ENCODE data around the gene ANKRD16. TPM values are rescaled to one million over a fixed set of nuclear protein-coding genes. Genes with fewer than 3 reads are reported as not detected.
A peak's percentile ranks its signal among the peaks of the same experiment; 100 is the strongest.
"Not testable (repeated sequence)": the region's sequence is repeated elsewhere in the genome, so short reads cannot be mapped to it uniquely, and the experiment has no call there.

Gene ANKRD16
- total RNA-seq, 2 donors from 2014 or later = 4.6 to 6.8 TPM

GRCh38 chr10:5827841-5828240, 61.9 kb downstream of the ANKRD16 start:
- H3K9me3 Mint-ChIP-seq = no peaks in the 10 kb centered on the region
- no peaks in the 10 kb centered on the region for H3K4me1 Mint-ChIP-seq
- no peaks in the 10 kb centered on the region for H3K27me3 Mint-ChIP-seq
- H3K4me3 Mint-ChIP-seq = no peak overlapping the region
- ATAC-seq (replicated peaks) = no peak
- no peak overlapping the region for H3K27ac Mint-ChIP-seq
- no peaks in the 10 kb centered on the region for H3K36me3 Mint-ChIP-seq (ENCODE audit: low read depth)

- not testable (repeated sequence) for H3K4me1 Mint-ChIP-seq; H3K9me3 Mint-ChIP-seq; H3K27me3 Mint-ChIP-seq; H3K36me3 Mint-ChIP-seq (ENCODE audit: low read depth); ATAC-seq (replicated peaks); H3K27ac Mint-ChIP-seq; H3K4me3 Mint-ChIP-seq
Measured at GRCh38 chr10:5826511-5826910, 63.2 kb downstream of the ANKRD16 start.

GRCh38 chr10:5818894-5819293, 70.8 kb downstream of the ANKRD16 start:
- no peak for ATAC-seq (replicated peaks)
- peak overlapping the region; percentile 33 for H3K27ac Mint-ChIP-seq

GRCh38 chr10:5818048-5818331, 71.7 kb downstream of the ANKRD16 start:
- peaks cover 37% of the 10 kb centered on the region for H3K4me1 Mint-ChIP-seq
- H3K36me3 Mint-ChIP-seq (ENCODE audit: low read depth) = no peaks in the 10 kb centered on the region
- H3K27me3 Mint-ChIP-seq = no peaks in the 10 kb centered on the region
- ATAC-seq (replicated peaks) = no peak
- peaks cover 6% of the 10 kb centered on the region for H3K9me3 Mint-ChIP-seq
- H3K27ac Mint-ChIP-seq = no peak overlapping the region
- H3K4me3 Mint-ChIP-seq = peak overlapping the region; percentile 24

More at GRCh38 chr10:5818894-5819293, 70.8 kb downstream of the ANKRD16 start:
- Mint-ChIP-seq H3K36me3 (ENCODE audit: low read depth) (no peaks in the 10 kb centered on the region), H3K4me3 (no peak overlapping the region), H3K9me3 (peaks cover 6% of the 10 kb centered on the region), H3K4me1 (peaks cover 37% of the 10 kb centered on the region), H3K27me3 (no peaks in the 10 kb centered on the region)

- peaks cover 1% of the 10 kb centered on the region for H3K36me3 Mint-ChIP-seq (ENCODE audit: low read depth)
- peaks cover 6% of the 10 kb centered on the region for H3K9me3 Mint-ChIP-seq
- peaks cover 37% of the 10 kb centered on the region for H3K4me1 Mint-ChIP-seq
- H3K27me3 Mint-ChIP-seq = no peaks in the 10 kb centered on the region
- H3K4me3 Mint-ChIP-seq = peak overlapping the region; percentile 24
- no peak for ATAC-seq (replicated peaks)
- peak overlapping the region; percentile 8 for H3K27ac Mint-ChIP-seq
Measured at GRCh38 chr10:5817322-5818047, 72.2 kb downstream of the ANKRD16 start.

GRCh38 chr10:5816170-5816569, 73.5 kb downstream of the ANKRD16 start:
- Mint-ChIP-seq H3K9me3 (peaks cover 6% of the 10 kb centered on the region), H3K27me3 (no peaks in the 10 kb centered on the region), H3K4me1 (peaks cover 45% of the 10 kb centered on the region), H3K27ac (no peak overlapping the region), H3K4me3 (no peak overlapping the region), H3K36me3 (ENCODE audit: low read depth) (peaks cover 14% of the 10 kb centered on the region)
- no peak for ATAC-seq (replicated peaks)

GRCh38 chr10:5814110-5815107, 75.3 kb downstream of the ANKRD16 start:
- peaks cover 21% of the 10 kb centered on the region for H3K36me3 Mint-ChIP-seq (ENCODE audit: low read depth)
- no peak for ATAC-seq (replicated peaks)
- peaks cover 43% of the 10 kb centered on the region for H3K4me1 Mint-ChIP-seq
- H3K27me3 Mint-ChIP-seq = no peaks in the 10 kb centered on the region
- H3K27ac Mint-ChIP-seq = peak overlapping the region; percentile 95
- H3K4me3 Mint-ChIP-seq = peak overlapping the region; percentile 99
- H3K9me3 Mint-ChIP-seq = no peaks in the 10 kb centered on the region

- Mint-ChIP-seq H3K4me1 (peaks cover 48% of the 10 kb centered on the region), H3K27me3 (no peaks in the 10 kb centered on the region), H3K36me3 (ENCODE audit: low read depth) (peaks cover 30% of the 10 kb centered on the region), H3K9me3 (no peaks in the 10 kb centered on the region), H3K4me3 (peak within 1 kb of the TSS; percentile 99), H3K27ac (peak within 1 kb of the TSS; percentile 95)
- ATAC-seq (replicated peaks) = peak; percentile 95
Measured at GRCh38 chr10:5813341-5814109, 76.2 kb downstream of the ANKRD16 start, which contains the start of gene GDI2. Gene GDI2 (minus strand): TSS chr10:5813434. CDS start chr10:5813258, 176 bp downstream.

- peaks cover 48% of the 10 kb centered on the region for H3K4me1 Mint-ChIP-seq
- peak overlapping the region; percentile 99 for H3K4me3 Mint-ChIP-seq
- H3K36me3 Mint-ChIP-seq (ENCODE audit: low read depth) = peaks cover 35% of the 10 kb centered on the region
- H3K27ac Mint-ChIP-seq = peak overlapping the region; percentile 95
- H3K27me3 Mint-ChIP-seq = no peaks in the 10 kb centered on the region
- H3K9me3 Mint-ChIP-seq = no peaks in the 10 kb centered on the region
- ATAC-seq (replicated peaks) = peak; percentile 41
Measured at GRCh38 chr10:5813091-5813340, 76.7 kb downstream of the ANKRD16 start.

- no peaks in the 10 kb centered on the region for H3K9me3 Mint-ChIP-seq
- no peaks in the 10 kb centered on the region for H3K27me3 Mint-ChIP-seq
- peak overlapping the region; percentile 99 for H3K4me3 Mint-ChIP-seq
- H3K4me1 Mint-ChIP-seq = peaks cover 48% of the 10 kb centered on the region
- peak overlapping the region; percentile 95 for H3K27ac Mint-ChIP-seq
- peak; percentile 41 for ATAC-seq (replicated peaks)
- peaks cover 41% of the 10 kb centered on the region for H3K36me3 Mint-ChIP-seq (ENCODE audit: low read depth)
Measured at GRCh38 chr10:5812283-5813090, 77.2 kb downstream of the ANKRD16 start.

Other genes with a start within 250 kb of the ANKRD16 start
- gene ASB13, start 223.3 kb downstream of the ANKRD16 start, total RNA-seq = 1 to 10 TPM; 3.5 to 6.8 TPM
- gene TASOR2, start 205.1 kb downstream of the ANKRD16 start, total RNA-seq = 10 to 100 TPM; 48.9 to 51.6 TPM
- 100 to 1,000 TPM; 190 to 266 TPM for gene GDI2, start 76.5 kb downstream of the ANKRD16 start, total RNA-seq
- gene FBH1, start 350 bp upstream of the ANKRD16 start, total RNA-seq = 10 to 100 TPM; 55.9 to 62.0 TPM
- 10 to 100 TPM; 25.5 to 28.2 TPM for gene IL15RA, start 87.7 kb upstream of the ANKRD16 start, total RNA-seq
- gene IL2RA, start 172.5 kb upstream of the ANKRD16 start, total RNA-seq = 1,000 to 10,000 TPM; 1,342 to 1,348 TPM
- 100 to 1,000 TPM; 157 to 253 TPM for gene RBM17, start 199.1 kb upstream of the ANKRD16 start, total RNA-seq